Stimulated activated CD8-positive, alpha-beta memory T cell treated with anti-CD3 and anti-CD28 coated beads, Interleukin-12 subunit alpha, Interleukin-12 subunit beta, amount 100 ng/mL, for 24 hours (primary cell): ENCODE measurements around the gene WDR70.
"Not testable (repeated sequence)": the region's sequence is repeated elsewhere in the genome, so short reads cannot be mapped to it uniquely, and the experiment has no call there.

Experiments
- DNase-seq: peaks from one replicate; pipeline ENCODE4 v3.0.0-alpha.2; 2020; ENCODE audit errors: extremely low read depth

The WDR70 gene

DNA sequence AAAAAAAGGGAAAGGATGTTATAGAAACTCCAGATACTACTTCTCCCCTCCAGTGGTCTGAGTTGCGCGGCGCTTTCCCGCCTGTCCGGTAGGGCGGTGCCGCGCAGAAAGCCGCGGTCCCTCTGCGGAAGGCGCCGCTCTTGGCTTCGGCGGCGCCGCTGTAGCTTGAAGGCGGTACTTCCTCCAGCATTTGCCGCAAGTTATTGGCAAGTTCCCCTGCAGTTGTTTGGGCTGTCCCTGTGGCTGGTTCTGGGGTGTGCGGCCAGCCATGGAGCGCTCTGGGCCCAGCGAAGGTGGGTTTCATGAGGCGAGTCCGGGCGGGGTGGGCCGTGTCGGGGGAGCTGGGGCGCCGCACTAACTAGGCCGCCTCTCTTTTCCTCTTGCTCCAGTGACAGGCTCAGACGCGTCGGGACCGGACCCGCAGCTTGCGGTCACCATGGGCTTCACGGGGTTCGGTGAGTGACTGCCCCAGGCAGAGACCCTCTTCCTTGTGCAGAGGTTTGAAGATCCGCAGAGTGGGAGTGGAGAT is at the start of gene WDR70:
Gene WDR70 (plus strand): TSS at position 219 of the 529 bp plus-strand sequence. CDS start 50 bp downstream, at position 269.
- DNase-seq = peak; percentile 52

DNA sequence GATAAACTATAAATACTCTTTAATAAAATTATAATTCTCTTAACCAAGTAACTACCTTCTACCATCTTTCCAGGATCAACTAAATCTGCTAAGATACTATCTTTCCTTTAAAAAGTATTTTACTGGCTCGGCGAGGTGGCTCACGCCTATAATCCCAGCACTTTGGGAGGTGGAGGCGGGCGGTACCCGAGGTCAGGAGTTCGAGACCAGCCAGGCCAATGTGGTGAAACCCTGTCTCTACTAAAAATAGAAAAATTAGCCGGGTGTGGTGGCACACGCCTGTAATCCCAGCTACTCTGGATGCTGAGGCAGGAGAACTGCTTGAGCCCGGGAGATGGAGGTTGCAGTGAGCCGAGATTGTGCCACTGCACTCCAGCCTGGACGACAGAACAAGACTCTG is 44.4 kb upstream of the WDR70 start:
- not testable (repeated sequence) for DNase-seq

DNA sequence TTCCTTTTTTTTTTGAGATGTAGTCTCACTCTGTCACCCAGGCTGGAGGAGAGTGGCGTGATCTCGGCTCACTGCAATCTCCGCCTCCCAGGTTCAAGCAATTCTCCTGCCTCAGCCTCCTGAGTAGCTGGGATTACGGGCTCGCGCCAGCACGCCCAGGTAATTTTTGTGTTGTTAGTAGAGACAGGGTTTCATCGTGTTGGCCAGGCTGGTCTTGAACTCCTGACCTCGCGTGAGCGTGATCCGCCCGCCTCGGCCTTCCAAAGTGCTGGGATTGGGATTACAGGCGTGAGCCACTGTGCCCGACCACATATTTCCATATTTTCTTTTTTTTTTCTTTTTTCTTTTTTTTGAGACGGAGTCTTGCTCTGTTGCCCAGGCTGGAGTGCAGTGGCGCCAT is 36.4 kb upstream of the WDR70 start:
- DNase-seq = not testable (repeated sequence)

DNA sequence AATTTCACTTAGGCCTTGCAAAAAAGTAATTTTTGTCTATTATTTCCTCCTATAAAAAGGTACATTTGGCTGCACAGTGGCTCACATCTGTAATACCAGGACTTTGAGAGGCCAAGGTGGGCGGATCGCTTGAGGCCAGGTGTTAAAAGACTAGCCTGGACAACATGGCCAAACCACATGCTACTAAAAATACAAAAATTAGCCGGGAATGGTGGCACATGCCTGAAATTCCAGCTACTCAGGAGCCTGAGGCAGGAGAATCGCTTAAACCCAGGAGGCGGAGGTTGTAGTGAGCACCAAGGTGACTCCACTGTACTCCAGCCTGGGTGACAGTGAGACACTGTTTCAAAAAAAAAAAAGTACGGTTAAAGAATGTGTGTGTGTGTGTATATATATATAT is 24.0 kb upstream of the WDR70 start:
- no peak for DNase-seq

DNA sequence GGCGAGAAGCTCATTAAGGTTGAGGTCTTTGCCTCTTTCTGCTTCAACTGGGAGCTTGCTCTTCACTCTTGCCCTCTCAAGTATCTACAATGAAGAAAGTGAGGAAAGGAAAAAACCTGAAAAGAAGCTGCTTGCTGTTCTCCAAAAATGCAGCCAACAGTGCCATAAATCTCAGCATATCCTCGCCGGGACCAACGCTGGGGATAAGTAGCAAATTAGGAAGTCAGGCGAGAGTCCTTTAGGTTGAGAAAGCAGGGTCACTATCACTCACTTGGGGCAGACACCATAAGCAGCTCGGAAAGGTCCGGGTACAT is 8.6 kb upstream of the WDR70 start:
- peak; percentile 5 for DNase-seq

DNA sequence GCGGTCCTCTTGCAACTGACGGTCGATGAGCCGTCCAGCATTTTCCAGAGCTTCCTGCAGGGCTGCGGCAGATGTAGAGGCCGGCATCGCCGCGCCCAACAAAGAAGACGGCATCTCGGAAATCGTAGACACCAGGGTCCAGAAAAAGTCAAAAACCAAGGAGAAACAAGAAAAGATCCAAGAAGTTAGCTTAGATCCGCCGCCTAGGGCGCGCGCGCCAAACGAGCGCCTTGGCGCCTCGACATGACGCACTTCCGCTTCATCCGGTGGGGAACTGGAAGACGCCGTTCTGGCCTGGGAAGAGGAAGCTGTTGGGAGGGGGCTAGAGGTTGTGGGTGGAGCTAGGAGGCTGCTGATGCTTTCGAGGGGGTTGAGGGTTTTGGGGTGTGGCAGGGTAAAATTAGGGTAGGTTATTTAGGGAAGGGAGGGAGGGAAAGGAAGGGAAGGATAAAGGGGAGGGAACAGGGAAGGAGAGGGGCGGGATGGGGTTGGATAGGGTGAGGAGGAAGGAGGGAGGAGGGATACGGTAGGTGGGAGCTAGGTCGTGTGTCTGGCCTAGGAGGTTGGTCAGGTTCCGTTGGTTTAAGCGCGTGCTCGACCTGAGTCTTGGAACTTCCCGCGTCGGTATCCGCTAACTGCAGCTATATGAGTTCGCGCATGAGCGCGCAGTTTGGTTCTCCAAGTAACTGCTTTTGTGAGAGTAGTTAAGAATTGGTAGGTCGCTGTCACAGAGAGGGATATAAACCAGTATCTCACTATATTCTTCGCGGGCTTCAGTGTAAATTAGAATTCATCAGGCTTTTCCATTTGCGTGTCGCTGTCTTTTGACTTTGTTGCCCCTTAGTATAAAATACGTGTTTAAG is 8.0 kb upstream of the WDR70 start, which contains the start of gene NUP155:
Gene NUP155 (minus strand): TSS at position 243 of the 863 bp plus-strand sequence. CDS start 129 bp downstream, at position 114.
- DNase-seq = peak; percentile 79

DNA sequence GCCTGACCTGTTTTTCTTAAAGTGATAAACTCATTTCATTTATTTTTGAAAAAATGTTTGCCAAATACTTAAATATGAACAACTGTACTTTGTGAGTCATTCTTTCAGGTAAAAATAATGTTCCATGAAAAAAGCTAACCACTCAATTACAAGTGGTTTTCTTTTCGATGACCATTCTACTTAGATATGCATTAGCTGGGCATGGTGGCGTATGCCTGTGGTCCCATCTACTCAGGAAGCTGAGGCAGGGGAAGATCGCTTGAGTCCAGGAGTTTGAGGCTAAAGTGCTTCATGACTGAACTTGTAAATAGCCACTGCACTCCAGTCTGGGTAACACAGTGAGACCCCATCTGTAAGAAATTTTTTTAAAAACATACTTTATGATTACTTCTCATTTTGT is 4.0 kb upstream of the WDR70 start:
- DNase-seq = no peak

DNA sequence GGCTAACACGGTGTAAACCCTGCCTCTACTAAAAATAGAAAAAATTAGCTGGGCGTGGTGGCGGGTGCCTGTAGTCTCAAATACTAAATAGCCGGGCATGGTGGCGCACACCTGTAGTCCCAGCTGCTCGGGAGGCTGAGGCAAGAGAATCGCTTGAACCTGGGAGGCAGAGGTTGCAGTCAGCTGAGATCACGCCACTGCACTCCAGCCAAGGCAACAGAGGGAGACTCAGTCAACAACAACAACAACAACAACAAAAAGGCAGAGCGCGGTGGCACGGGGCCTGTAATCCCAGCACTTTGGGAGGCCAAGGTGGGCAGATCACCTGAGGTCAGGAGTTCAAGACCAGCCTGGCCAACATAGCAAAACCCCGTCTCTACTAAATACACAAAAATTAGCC is 1.1 kb upstream of the WDR70 start:
- DNase-seq = not testable (repeated sequence)

DNA sequence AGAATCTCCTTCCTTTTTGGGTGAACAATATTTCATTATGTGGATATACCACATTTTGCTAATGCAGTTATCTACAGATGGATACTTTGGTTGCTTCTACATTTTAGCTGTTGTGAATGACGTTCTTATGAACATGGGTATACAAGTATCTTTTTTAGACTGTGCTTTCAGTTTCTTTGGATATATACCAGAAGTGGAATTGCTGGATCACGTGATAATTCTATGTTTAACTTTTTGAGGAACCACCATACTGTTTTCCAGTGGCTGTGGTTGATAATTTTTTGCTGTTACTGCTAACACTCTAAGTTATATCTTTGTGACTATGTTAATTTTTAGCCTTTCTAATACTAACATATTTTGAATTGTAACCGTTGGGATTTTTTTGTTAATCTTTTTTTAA is 12.5 kb downstream of the WDR70 start:
- DNase-seq = no peak

DNA sequence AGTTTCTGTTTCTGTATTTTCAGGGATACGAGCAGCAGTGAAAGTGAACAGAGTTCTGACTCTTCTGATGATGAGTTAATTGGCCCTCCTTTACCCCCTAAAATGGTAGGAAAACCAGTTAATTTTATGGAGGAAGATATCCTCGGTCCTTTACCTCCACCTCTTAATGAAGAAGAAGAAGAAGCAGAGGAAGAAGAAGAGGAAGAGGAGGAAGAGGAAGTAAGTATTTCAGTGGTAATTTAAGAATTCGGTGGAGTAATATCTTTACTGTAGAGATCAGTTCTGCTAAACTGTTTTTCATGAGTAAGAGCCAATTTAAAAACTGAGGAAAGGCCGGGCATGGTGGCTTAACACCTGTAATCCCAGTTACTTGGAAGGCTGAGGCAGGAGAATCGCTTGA is 17.2 kb downstream of the WDR70 start:
- no peak for DNase-seq

DNA sequence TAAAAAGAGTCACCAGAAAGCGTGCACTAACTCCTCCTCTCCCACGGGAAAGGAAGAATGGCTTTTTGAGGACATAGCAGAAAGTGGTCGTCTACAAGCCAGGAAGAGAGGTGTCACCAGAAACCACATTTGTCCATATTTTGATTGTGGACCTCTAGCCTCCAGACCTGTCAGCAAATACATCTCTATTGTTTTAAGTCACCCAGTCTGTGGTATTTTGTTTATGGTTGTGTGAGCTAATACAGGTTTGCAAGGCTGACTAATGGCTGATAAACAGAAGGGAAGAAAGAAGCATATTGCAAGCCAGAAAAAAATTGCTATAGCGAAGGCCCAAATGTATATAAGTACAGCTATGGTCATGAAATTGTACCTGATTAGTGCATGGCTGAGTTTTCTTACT is 21.4 kb downstream of the WDR70 start:
- no peak for DNase-seq

DNA sequence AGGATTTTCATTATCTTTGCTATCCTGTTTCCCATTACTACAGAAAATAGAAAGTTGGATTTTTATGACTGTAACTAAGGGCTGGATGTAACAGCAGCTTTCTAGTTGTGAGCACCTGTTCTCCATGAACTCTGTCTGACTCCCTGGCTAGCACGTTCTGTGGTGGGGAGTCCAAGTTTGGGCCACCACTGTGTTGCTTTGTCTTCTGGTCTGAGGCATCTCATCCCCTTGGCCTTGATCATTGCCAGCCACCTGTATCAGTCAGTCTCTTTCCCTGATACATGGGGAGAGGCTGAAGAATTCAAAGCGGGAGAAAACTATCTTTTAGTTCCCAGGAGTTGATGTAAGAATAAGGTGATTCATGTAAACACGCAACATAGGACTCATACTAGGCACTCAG is 33.4 kb downstream of the WDR70 start:
- no peak for DNase-seq

DNA sequence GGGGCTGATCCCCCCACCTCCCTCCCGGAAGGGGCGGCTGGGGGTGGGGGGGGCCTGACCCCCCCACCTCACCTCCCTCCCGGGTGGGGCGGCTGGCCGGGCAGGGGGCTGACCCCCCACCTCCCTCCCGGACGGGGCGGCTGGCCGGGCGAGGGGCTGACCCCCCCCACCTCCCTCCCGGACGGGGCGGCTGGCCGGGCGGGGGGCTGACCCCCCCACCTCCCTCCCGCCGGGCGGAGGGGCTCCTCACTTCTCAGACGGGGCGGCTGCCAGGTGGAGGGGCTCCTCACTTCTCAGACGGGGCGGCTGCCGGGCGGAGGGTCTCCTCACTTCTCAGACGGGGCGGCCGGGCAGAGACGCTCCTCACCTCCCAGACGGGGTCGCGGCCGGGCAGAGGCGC is 36.3 kb downstream of the WDR70 start:
- DNase-seq = not testable (repeated sequence)

DNA sequence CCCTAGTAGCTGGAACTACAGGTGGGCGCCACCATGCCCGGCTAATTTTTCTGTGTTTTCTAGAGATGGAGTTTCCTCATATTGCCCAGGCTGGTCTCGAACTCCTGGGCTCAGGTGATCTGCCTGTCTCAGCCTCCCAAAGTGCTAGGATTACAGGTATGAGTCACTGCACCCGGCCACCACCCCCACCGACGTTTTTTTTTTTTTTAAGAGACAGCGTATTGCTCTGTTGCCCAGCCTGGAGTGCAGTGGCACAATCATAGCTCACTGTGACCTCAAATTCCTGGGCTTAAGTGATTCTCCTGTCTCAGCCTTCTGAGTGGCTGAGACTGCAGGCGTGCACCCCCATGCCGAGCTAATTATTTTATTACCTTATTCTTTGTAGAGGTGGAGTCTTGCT is 38.2 kb downstream of the WDR70 start:
- no peak for DNase-seq

DNA sequence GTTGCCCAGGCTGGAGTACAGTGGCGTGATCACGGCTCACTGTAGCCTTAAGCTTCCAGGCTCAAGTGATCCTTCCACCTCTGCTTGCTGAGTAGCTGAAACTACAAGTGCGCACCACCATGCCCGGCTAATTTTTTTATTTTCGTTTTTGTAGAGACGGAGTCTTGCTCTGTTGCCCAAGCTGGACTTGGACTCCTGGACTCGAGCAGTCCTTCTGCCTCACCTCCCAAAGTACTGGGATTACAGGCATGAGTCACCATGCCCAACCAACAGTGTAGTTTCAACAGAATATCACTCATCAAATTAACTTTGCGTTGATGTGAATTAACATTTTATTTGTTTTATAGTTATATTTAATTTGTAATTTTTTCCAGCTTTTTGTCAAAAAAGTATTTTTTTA is 45.3 kb downstream of the WDR70 start:
- DNase-seq = no peak

DNA sequence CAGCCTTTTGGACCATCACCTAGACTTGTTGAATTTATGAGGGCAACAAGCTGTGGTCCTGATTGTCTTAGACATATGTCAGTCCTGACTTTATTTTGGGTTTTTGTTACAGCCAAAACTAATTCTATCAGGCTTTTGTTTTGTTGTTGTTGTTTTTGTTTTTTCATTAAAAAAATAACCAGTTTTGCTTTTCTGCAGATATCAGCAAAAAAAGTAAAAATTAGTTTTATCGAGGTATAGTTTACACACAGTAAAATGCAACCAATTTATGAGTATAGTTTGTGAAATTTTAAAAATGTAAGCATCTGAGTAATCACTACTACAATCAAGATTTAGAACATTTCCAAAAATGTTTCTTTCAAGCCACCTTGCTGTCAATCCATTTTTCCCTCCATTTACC is 48.9 kb downstream of the WDR70 start:
- DNase-seq = no peak

DNA sequence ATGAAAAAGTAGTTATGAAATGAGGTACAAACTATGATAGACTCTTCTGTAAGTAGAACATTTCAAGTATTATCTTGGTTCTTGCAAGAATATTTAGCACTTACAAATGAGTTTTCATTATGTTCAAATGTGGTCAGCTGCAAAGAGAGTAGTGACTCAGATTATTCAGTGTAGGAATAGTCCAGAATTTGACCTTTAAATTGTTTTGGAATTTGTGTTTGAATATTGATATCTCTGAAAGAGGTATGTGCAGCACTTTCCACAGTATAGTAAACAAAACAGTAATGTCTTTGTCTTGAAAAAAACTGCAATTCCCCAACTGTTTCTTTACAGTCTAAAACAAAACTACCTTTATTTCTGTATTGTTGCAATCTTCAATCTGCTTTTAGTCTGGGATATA is 56.1 kb downstream of the WDR70 start:
- no peak for DNase-seq

DNA sequence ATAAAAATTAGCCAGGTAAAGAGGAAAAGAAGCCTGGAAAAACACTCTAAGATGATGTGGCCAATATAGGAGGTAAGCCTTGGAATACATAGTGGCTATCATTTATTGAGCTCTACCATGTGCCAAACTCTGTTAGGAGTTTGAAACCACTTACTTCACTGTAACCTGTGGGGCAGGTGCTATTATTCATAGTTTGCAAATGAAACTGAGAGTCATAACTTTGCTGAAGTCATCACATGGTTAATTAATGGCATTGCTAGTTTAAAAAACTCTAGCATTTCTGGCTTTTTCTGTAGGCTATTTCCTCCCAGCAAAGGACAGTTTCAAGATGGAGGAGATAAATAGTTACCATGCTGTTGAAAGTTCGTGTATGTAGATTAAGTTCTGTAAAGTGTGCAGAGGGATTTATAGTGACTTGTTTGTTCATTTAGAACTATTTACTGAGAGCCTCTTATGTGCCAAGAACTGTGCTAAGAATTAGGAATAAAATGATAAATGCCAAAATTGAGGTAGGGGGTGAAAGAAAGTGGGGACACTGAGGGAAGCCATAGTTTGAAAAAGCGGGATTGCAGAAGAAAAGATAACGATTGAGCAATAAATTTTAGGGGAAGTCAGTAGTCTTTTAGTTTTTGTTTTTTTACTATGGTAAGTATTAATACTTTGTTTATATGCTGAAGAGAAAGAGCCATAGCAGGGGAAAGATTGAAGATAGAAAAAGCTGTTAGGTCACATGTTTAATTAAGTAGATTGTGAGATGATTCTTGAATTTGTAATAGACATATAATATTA is 57.2 kb downstream of the WDR70 start:
- DNase-seq = no peak

DNA sequence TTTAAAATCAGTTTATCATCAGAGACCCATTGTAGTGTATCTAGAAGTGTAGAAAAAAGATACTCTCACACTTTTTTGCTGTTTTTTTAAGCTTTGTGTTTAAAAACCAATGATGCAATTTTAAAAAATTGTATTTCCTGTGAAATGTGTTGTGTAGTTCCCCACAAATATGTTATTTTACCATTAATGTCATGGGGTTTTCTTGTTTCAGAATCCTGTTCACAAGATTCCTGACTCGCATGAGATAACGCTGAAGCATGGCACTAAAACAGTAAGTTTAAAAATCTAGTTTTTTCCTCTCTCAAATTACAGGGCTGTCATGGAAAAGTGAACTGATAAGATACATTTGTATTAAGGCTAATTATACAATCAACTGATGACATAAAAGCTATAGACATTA is 58.6 kb downstream of the WDR70 start:
- no peak for DNase-seq

DNA sequence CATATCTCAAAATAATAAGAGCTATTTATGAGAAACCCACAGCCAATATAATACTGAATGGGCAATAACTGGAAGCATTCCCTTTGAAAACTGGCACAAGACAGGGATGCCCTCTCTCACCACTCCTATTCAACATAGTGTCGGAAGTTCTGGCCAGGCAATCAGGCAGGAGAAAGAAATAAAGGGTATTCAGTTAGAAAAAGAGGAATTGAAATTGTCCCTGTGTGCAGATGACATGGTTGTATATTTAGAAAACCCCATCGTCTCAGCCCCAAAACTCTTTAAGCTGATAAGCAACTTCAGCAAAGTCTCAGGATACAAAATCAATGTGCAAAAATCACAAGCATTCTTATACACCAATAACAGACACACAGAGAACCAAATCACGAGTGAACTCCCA is 66.7 kb downstream of the WDR70 start:
- DNase-seq = not testable (repeated sequence)

DNA sequence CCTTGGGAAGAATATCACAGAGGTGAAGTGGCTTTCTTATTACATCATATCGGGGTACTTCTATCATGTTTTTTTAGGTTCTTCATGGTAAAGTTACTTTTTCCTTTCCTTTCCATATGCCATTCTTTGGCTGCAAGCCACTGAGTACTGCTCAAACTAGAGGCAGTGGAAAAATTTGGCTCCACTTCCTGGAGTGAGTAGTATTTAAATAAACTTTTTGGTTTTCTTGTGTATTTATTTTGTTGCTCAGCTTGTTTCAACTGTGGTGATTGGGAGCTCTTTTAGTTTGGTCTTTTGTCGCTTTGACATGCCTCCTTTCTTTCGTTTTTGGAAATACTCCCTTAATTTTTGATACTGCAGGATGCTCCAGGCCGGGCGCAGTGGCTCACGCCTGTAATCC is 69.8 kb downstream of the WDR70 start:
- DNase-seq = no peak

DNA sequence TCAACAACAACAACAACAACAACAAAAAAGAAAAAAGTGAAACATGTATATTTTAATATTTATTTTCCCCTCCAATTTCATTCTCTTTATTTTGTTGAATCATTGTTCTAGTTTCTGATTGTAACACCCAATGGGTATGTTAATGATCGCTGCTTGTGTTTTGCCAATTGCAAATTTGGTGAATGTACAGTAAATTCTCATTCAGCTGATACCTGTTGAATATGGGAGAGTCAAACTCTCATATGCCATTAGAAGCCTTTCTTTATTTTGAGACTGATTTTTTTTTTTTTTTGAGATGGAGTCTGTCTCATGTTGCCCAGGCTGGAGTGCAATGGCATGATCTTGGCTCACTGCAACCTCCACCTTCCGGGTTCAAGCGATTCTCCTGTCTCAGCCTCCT is 72.9 kb downstream of the WDR70 start:
- not testable (repeated sequence) for DNase-seq

DNA sequence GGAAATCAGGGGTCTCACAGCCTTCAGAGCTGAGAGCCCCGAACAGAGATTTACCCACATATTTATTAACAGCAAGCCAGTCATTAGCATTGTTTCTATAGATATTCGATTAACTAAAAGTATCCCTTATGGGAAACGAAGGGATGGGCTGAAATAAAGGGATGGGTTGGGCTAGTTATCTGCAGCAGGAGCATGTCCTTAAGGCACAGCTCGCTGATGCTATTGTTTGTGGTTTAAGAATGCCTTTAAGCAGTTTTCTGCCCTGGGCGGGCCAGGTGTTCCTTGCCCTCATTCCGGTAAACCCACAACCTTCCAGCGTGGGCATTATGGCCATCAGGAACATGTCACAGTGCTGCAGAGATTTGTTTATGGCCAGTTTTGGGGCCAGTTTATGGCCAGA is 74.1 kb downstream of the WDR70 start:
- DNase-seq = not testable (repeated sequence)
